IMR-90 (cell line): Measurements from ENCODE around the gene NAV2. TPM values are rescaled to one million over a fixed set of nuclear protein-coding genes. Genes with fewer than 3 reads are reported as not detected.

Experiments used
- ATAC-seq: fragments of 200-7000 bp; cut with Tn5 transposase; 2 replicates; pipeline ENCODE4 v1.9.1; 2020; ENCODE audit warnings: low read depth, mild to moderate bottlenecking, moderate library complexity
- BruUV-seq: library from RNA; stranded (reverse); fragments of 400-500 nt; replicated peaks from 2 replicates; lab custom pipeline; 2021; lab: Mats Ljungman, UMichigan
- CTCF ChIA-PET: fragments of 300-600 bp; formaldehyde crosslinking; extraction: SDS; loops from one replicate; lab custom pipeline; 2021; ENCODE audit warnings: antibody characterized with exemption; lab: Yijun Ruan, JAX
- POLR2A ChIA-PET: fragments of 300-600 bp; sonication (Branson Sonifier 250); formaldehyde crosslinking; loops from one replicate; lab custom pipeline; 2022; ENCODE audit warnings: antibody characterized with exemption; ENCODE audit not compliant: unreplicated experiment; lab: Charles Lee
- DNase-seq: peaks from one replicate; pipeline ENCODE4 v3.0.0; 2013
- H2AFZ ChIP-seq: replicated peaks from 2 replicates; pipeline ENCODE3; 2013; ENCODE audit warnings: low read length, mild to moderate bottlenecking; ENCODE audit not compliant: poor library complexity
- H2AK5ac ChIP-seq: 2 replicates; pipeline ENCODE4 v1.6.1; 2013; ENCODE audit warnings: low read depth, low read length, inconsistent platforms
- H2AK9ac ChIP-seq: replicated peaks from 2 replicates; pipeline ENCODE3; 2013; ENCODE audit warnings: mild to moderate bottlenecking, low read depth, low read length, moderate library complexity; ENCODE audit not compliant: poor library complexity
- H2BK120ac ChIP-seq: 2 replicates; pipeline ENCODE4 v1.6.1; 2013; ENCODE audit warnings: low read depth, low read length, inconsistent platforms
- H2BK15ac ChIP-seq: 3 replicates; pipeline ENCODE4 v1.6.1; 2013; ENCODE audit warnings: low read depth, low read length, inconsistent platforms
- H2BK20ac ChIP-seq: 2 replicates; pipeline ENCODE4 v1.6.1; 2013; ENCODE audit warnings: low read depth, mild to moderate bottlenecking, inconsistent platforms, low read length, moderate library complexity
- H2BK5ac ChIP-seq: 2 replicates; pipeline ENCODE4 v1.6.1; 2013; ENCODE audit warnings: mild to moderate bottlenecking, low read depth, low read length, inconsistent platforms; ENCODE audit not compliant: poor library complexity, severe bottlenecking
- H3K14ac ChIP-seq: replicated peaks from 2 replicates; pipeline ENCODE4 v1.6.1; 2013; ENCODE audit warnings: low read depth, low read length, inconsistent platforms
- H3K18ac ChIP-seq: 2 replicates; pipeline ENCODE4 v1.6.1; 2013; ENCODE audit warnings: low read depth, low read length, control low read depth
- H3K23ac ChIP-seq: 2 replicates; pipeline ENCODE4 v1.6.1; 2013; ENCODE audit warnings: low read depth, low read length, inconsistent platforms
- H3K27ac ChIP-seq: 2 replicates; pipeline ENCODE4 v1.5.1; 2013; ENCODE audit warnings: mild to moderate bottlenecking, control low read depth, low read length; ENCODE audit not compliant: insufficient read depth
- H3K27me3 ChIP-seq: 2 replicates; pipeline ENCODE4 v1.6.1; 2013; ENCODE audit warnings: low read length; ENCODE audit not compliant: control insufficient read depth, insufficient read depth
- H3K36me3 ChIP-seq: 2 replicates; pipeline ENCODE4 v1.6.1; 2013; ENCODE audit warnings: low read length, mixed read lengths; ENCODE audit not compliant: control insufficient read depth, insufficient read depth
- H3K4ac ChIP-seq: 2 replicates; pipeline ENCODE4 v1.6.1; 2013; ENCODE audit warnings: low read depth, low read length, inconsistent platforms
- H3K4me1 ChIP-seq: 2 replicates; pipeline ENCODE4 v1.6.1; 2013; ENCODE audit warnings: low read length, mixed read lengths; ENCODE audit not compliant: control insufficient read depth, insufficient read depth
- H3K4me2 ChIP-seq: 2 replicates; pipeline ENCODE4 v1.6.1; 2013; ENCODE audit warnings: low read depth, mild to moderate bottlenecking, control low read depth, low read length, moderate library complexity
- H3K4me3 ChIP-seq: 2 replicates; pipeline ENCODE4 v1.5.1; 2013; ENCODE audit warnings: low read depth, mild to moderate bottlenecking, control low read depth, low read length, moderate library complexity; ENCODE audit not compliant: insufficient read depth
- H3K56ac ChIP-seq: 2 replicates; pipeline ENCODE4 v1.6.1; 2013; ENCODE audit warnings: low read length, inconsistent platforms; ENCODE audit not compliant: insufficient read depth; ENCODE audit errors: extremely low read depth
- H3K79me1 ChIP-seq, 2 experiments: 2 replicates each; pipeline ENCODE4 v1.6.1; 2013; ENCODE audit warnings: low read length in 2 of 2, inconsistent platforms in 1 of 2, low read depth in 1 of 2
- H3K9ac ChIP-seq: 2 replicates; pipeline ENCODE4 v1.6.1; 2013; ENCODE audit warnings: low read depth, low read length, control low read depth
- H3K9me1 ChIP-seq: 2 replicates; pipeline ENCODE4 v1.6.1; 2013; ENCODE audit warnings: low read length, inconsistent platforms; ENCODE audit not compliant: insufficient read depth
- H3K9me3 ChIP-seq: 2 replicates; pipeline ENCODE4 v1.6.1; 2013; ENCODE audit warnings: low read length; ENCODE audit not compliant: control insufficient read depth, insufficient read depth
- H4K20me1 ChIP-seq: 2 replicates; pipeline ENCODE4 v1.6.1; 2013; ENCODE audit warnings: low read length, inconsistent platforms; ENCODE audit not compliant: insufficient read depth
- H4K5ac ChIP-seq: 2 replicates; pipeline ENCODE4 v1.6.1; 2013; ENCODE audit warnings: mild to moderate bottlenecking, low read depth, low read length, control low read depth
- H4K8ac ChIP-seq, 2 experiments: 2 replicates each; pipeline ENCODE4 v1.6.1; 2013; ENCODE audit warnings: low read depth in 2 of 2, low read length in 2 of 2, control low read depth in 1 of 2, inconsistent platforms in 1 of 2
- H4K91ac ChIP-seq: 2 replicates; pipeline ENCODE4 v1.6.1; 2013; ENCODE audit warnings: low read depth, low read length, inconsistent platforms; ENCODE audit not compliant: insufficient read depth
- BHLHE40 ChIP-seq: fragments of 150-350 bp; IDR thresholded peaks from 2 replicates; pipeline ENCODE4 v1.6.1; 2016; ENCODE audit warnings: mild to moderate bottlenecking, low read depth, low read length
- CHD1 ChIP-seq: IDR thresholded peaks from 2 replicates; pipeline ENCODE4 v1.6.1; 2012; ENCODE audit warnings: low read depth, low read length, improper control_type of control experiment
- FOS ChIP-seq: fragments of 150-350 bp; IDR thresholded peaks from 2 replicates; pipeline ENCODE4 v1.6.1; 2016; ENCODE audit warnings: low read depth, low read length
- MAZ ChIP-seq: IDR thresholded peaks from 2 replicates; pipeline ENCODE4 v1.6.1; 2012; ENCODE audit warnings: low read depth, mild to moderate bottlenecking, low read length, improper control_type of control experiment, moderate library complexity, borderline replicate concordance
- NFE2L2 ChIP-seq: fragments of 150-350 bp; IDR thresholded peaks from 2 replicates; pipeline ENCODE4 v1.6.1; 2016; ENCODE audit warnings: low read depth, mild to moderate bottlenecking, low read length
- POLR2A ChIP-seq: IDR thresholded peaks from 2 replicates; pipeline ENCODE4 v1.6.1; 2012; ENCODE audit warnings: mild to moderate bottlenecking, low read depth, low read length
- RCOR1 ChIP-seq: IDR thresholded peaks from 2 replicates; pipeline ENCODE4 v1.6.1; 2012; ENCODE audit warnings: mild to moderate bottlenecking, low read length, improper control_type of control experiment; ENCODE audit not compliant: insufficient replicate concordance
- whole genome bisulfite sequencing, 2 experiments: methylation state at CpG; one replicate each; pipeline versions ENCODE4 v1.1.5 to v1.1.7; 2013; ENCODE audit warnings: missing lambda C conversion rate in 2 of 2; ENCODE audit not compliant: insufficient read length in 1 of 2; ENCODE audit errors: extremely low coverage in 2 of 2; 5-methylcytosine and 5-hydroxymethylcytosine counted together
- dilution Hi-C: fragments of 300-500 bp; cut with HindIII; formaldehyde crosslinking; loops from one replicate; pipeline ENCODE4 v1.14.3; 2018; ENCODE audit warnings: low sequenced_read_pairs; ENCODE audit not compliant: unreplicated experiment
- in situ Hi-C: fragments of 300-500 bp; cut with MboI; formaldehyde crosslinking; loops from 3 replicates; pipeline ENCODE4 v1.14.3; 2019; ENCODE audit warnings: low sequenced_read_pairs, inconsistent platforms, mixed read lengths
- intact Hi-C: fragments of 100-400 bp; cut with micrococcal nuclease; formaldehyde crosslinking; loops from 2 replicates; pipeline ENCODE4 v1.10.0; 2022
- polyA plus RNA-seq, 3 experiments: library from polyadenylated mRNA; depleted of rRNA; stranded (reverse); fragments of >200 nt; gene quantifications; 2 replicates each; pipeline ENCODE4 v1.2.3, GENCODE V29; 2012; ENCODE audit warnings: low replicate concordance in 1 of 3
- total RNA-seq: library from RNA; depleted of rRNA; stranded (reverse); fragments of >200 nt; gene quantifications from 2 replicates; pipeline ENCODE4 v1.2.3, GENCODE V29; 2012
- TF ChIP-seq, protein P1 (sequence below): conservative IDR thresholded peaks from 2 replicates; pipeline ENCODE4 v1.5.1; 2012; ENCODE audit warnings: mild to moderate bottlenecking, low read depth, low read length, improper control_type of control experiment
- TF ChIP-seq, protein P2 (sequence below): fragments of 150-350 bp; IDR thresholded peaks from 2 replicates; pipeline ENCODE4 v1.6.1; 2017; ENCODE audit warnings: mild to moderate bottlenecking, antibody characterized with exemption, low read length, low read depth
- TF ChIP-seq, protein P3 (sequence below): fragments of 150-350 bp; IDR thresholded peaks from 2 replicates; pipeline ENCODE4 v1.6.1; 2016; ENCODE audit warnings: low read depth, mild to moderate bottlenecking, low read length, moderate library complexity, borderline replicate concordance

NAV2 gene
- total and polyA plus RNA-seq, 2 of the 4 experiments (the other 2 are of a cell fraction) = 4.5 to 12.6 TPM

DNA sequence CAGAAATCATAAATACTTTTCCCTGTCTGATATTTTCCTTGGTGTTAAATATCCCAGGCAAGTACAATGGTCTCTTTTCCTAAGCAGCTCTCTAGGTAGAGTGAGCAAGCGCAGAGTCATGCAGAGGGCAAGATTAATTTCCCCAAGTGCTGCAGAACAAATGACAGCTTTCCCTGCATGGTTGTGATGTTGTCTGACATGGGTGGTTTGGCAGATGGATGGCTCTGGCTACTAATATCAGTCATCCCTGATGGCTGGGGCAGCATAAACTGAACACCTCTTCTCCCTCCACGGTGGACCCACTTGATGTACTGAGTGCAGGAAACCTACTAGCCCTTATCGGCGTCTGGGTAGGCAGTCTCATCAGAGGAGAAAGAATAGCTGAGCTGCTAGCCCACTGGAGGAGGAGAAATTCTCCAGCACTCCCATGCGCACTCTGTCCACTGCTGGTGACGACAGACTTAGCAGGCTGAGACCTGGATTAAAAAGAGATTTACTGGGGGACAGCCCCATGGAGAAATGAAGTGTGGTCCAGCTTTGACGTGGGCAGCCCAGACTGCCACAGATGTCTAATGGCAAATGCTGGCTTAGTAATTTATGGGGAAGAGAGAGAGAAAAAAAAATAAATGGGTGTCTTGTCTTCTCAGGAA is 244.8 kb downstream of the NAV2 start:
- peaks cover 23% of the 10 kb centered on the region; the same call in 1 of the 2 replicates for H3K9me1 ChIP-seq
- WGBS, 2 experiments = 89% methylated on average over 4 of the region's 7 CpGs; no CpG with 5 or more reads in 1 of the 2 experiments
- DNase-seq = no peak

More for the DNA sequence above, 244.8 kb downstream of the NAV2 start:
- Histone ChIP-seq H2BK20ac (no peak overlapping the region), H3K14ac (no peak overlapping the region), H3K36me3 (no peaks in the 10 kb centered on the region), H4K8ac (no peak overlapping the region), H3K4me3 (no peak overlapping the region), H3K4me2 (no peak overlapping the region), H2AK5ac (no peak overlapping the region), H4K20me1 (peaks cover 11% of the 10 kb centered on the region; the same call in 1 of the 2 replicates), H3K4me1 (peaks cover 11% of the 10 kb centered on the region), H3K27ac (no peak overlapping the region), H2AFZ (no peak overlapping the region), H2BK15ac (no peak overlapping the region), H2BK5ac (no peak overlapping the region), H4K5ac (no peak overlapping the region), H3K56ac (no peak overlapping the region), H3K9ac (no peak overlapping the region), H4K91ac (no peak overlapping the region), H2BK120ac (no peak overlapping the region), H3K79me1 (peaks cover 27 to 70% of the 10 kb centered on the region in 2 experiments), H3K18ac (no peak overlapping the region), H2AK9ac (no peak overlapping the region), H3K4ac (no peak overlapping the region), H3K9me3 (no peaks in the 10 kb centered on the region), H3K23ac (no peak overlapping the region), H3K27me3 (no peaks in the 10 kb centered on the region)
- CTCF ChIA-PET = no interaction called here
- dilution Hi-C loops = no loop called here
- intact Hi-C loops = no loop called here
- no TSS peak for BruUV-seq
- in situ Hi-C loops = no loop called here
- no peak for ATAC-seq
- no peak for TF ChIP-seq BHLHE40
- no peak for TF ChIP-seq RCOR1
- TF ChIP-seq, protein P1, sequence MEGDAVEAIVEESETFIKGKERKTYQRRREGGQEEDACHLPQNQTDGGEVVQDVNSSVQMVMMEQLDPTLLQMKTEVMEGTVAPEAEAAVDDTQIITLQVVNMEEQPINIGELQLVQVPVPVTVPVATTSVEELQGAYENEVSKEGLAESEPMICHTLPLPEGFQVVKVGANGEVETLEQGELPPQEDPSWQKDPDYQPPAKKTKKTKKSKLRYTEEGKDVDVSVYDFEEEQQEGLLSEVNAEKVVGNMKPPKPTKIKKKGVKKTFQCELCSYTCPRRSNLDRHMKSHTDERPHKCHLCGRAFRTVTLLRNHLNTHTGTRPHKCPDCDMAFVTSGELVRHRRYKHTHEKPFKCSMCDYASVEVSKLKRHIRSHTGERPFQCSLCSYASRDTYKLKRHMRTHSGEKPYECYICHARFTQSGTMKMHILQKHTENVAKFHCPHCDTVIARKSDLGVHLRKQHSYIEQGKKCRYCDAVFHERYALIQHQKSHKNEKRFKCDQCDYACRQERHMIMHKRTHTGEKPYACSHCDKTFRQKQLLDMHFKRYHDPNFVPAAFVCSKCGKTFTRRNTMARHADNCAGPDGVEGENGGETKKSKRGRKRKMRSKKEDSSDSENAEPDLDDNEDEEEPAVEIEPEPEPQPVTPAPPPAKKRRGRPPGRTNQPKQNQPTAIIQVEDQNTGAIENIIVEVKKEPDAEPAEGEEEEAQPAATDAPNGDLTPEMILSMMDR = no peak
- TF ChIP-seq MAZ = no peak
- TF ChIP-seq CHD1 = no peak
- TF ChIP-seq, protein P2, sequence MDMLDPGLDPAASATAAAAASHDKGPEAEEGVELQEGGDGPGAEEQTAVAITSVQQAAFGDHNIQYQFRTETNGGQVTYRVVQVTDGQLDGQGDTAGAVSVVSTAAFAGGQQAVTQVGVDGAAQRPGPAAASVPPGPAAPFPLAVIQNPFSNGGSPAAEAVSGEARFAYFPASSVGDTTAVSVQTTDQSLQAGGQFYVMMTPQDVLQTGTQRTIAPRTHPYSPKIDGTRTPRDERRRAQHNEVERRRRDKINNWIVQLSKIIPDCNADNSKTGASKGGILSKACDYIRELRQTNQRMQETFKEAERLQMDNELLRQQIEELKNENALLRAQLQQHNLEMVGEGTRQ = no peak
- TF ChIP-seq FOS = no peak
- TF ChIP-seq, protein P3, sequence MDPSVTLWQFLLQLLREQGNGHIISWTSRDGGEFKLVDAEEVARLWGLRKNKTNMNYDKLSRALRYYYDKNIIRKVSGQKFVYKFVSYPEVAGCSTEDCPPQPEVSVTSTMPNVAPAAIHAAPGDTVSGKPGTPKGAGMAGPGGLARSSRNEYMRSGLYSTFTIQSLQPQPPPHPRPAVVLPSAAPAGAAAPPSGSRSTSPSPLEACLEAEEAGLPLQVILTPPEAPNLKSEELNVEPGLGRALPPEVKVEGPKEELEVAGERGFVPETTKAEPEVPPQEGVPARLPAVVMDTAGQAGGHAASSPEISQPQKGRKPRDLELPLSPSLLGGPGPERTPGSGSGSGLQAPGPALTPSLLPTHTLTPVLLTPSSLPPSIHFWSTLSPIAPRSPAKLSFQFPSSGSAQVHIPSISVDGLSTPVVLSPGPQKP = no peak
- TF ChIP-seq POLR2A = no peak
- TF ChIP-seq NFE2L2 = no peak
- POLR2A ChIA-PET = no interaction called here
